Keratinocyte (primary cell): Measurements from ENCODE around the gene STRA6.

Source experiments
- CTCF ChIP-seq, 3 experiments: IDR thresholded peaks in 1 of 3; conservative IDR thresholded peaks in 1 of 3; optimal IDR thresholded peaks in 1 of 3; 2 replicates in 2 of 3; 3 replicates in 1 of 3; pipeline versions ENCODE3 to v1.5.1; 2011; ENCODE audit warnings: low read length in 3 of 3, mild to moderate bottlenecking in 3 of 3, moderate library complexity in 2 of 3, control low read depth in 1 of 3, inconsistent platforms in 1 of 3; ENCODE audit not compliant: insufficient read depth in 2 of 3; ENCODE audit errors: extremely low read depth in 1 of 3
- EZH2 ChIP-seq: IDR thresholded peaks from one replicate; pipeline ENCODE4 v1.6.1; 2012; ENCODE audit warnings: inconsistent platforms, mild to moderate bottlenecking, low read length, moderate library complexity

- TF ChIP-seq CTCF (optimal IDR thresholded peaks at IDR 0.05 in 1 of 3, IDR thresholded peaks at IDR 0.05 in 1 of 3, conservative IDR thresholded peaks at IDR 0.05 in 1 of 3; ENCODE audit: extremely low read depth in 1 of 3, insufficient read depth in 2 of 3, low read length in 3 of 3) (no peak), EZH2 (no peak)
Observed at GRCh38 chr15:74193905-74194304, 8.7 kb downstream of the STRA6 start.
